Measurements from ENCODE around the gene FLT3LG.
A peak's percentile ranks its signal among the peaks of the same experiment; 100 is the strongest.

Gene FLT3LG, protein sequence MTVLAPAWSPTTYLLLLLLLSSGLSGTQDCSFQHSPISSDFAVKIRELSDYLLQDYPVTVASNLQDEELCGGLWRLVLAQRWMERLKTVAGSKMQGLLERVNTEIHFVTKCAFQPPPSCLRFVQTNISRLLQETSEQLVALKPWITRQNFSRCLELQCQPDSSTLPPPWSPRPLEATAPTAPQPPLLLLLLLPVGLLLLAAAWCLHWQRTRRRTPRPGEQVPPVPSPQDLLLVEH

GRCh38 chr19:49473868-49474541 is at the start of gene FLT3LG:
Gene FLT3LG, plus strand, starts transcription at chr19:49474215. Its CDS starts 425 bp downstream, at chr19:49474640.
- DNase-seq: peak; percentile 96

DNA sequence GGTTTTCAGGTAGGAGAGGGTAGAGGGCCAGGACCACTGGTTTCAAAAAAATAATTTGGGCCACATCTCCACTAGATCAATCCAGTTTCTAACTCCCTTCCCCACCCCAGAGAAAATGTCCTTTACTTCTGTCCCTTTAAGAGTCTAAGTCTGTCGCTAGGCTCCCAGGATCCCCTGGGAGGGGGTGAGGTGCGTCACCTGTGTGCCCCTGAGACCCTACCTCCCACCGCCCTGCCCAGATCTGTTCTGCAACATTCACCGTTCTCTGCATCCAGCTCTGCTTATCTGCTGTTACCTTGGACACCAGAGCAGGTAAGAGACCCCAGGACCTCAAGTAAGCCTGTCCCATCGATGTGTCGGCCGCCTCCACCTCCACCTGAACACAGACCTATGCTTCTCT is 48.8 kb upstream of the FLT3LG start, which contains the start of gene GFY:
Gene GFY (plus strand): TSS at position 211 of the 400 bp plus-strand sequence. CDS start 1,043 bp downstream, outside the sequence.
- no peak for DNase-seq

- no peak for DNase-seq
Observed at GRCh38 chr19:49425922-49426592, 48.0 kb upstream of the FLT3LG start.

GRCh38 chr19:49427339-49427738 is 46.7 kb upstream of the FLT3LG start:
- DNase-seq: no peak

- no peak for DNase-seq
Observed at GRCh38 chr19:49427855-49428546, 46.0 kb upstream of the FLT3LG start.

GRCh38 chr19:49428547-49429451 is 45.2 kb upstream of the FLT3LG start:
- no peak for DNase-seq

- no peak for DNase-seq
Observed at GRCh38 chr19:49430172-49430677, 43.8 kb upstream of the FLT3LG start.

GRCh38 chr19:49430678-49431329 is 43.2 kb upstream of the FLT3LG start:
- no peak for DNase-seq

DNA sequence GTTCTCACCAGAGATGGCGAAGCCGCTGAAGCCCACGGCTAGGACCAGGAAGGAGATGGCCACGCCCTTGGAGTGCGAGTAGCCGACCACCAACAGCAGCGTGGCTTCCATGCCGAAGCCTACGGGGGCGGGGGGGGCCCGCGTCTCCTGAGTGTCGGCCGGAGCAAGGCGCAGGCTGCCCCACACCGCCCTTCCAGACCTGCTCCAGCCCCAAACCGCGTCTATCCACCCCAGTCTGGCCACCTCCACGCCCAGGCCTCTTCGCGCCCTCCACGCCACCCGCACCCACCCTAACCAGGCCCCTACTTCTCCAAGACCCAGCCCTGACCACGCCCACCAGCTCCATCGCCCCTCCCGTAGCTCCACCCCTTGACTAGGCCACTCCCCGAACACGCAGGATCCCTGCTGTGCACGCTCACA is 42.7 kb upstream of the FLT3LG start:
- DNase-seq: no peak

DNA sequence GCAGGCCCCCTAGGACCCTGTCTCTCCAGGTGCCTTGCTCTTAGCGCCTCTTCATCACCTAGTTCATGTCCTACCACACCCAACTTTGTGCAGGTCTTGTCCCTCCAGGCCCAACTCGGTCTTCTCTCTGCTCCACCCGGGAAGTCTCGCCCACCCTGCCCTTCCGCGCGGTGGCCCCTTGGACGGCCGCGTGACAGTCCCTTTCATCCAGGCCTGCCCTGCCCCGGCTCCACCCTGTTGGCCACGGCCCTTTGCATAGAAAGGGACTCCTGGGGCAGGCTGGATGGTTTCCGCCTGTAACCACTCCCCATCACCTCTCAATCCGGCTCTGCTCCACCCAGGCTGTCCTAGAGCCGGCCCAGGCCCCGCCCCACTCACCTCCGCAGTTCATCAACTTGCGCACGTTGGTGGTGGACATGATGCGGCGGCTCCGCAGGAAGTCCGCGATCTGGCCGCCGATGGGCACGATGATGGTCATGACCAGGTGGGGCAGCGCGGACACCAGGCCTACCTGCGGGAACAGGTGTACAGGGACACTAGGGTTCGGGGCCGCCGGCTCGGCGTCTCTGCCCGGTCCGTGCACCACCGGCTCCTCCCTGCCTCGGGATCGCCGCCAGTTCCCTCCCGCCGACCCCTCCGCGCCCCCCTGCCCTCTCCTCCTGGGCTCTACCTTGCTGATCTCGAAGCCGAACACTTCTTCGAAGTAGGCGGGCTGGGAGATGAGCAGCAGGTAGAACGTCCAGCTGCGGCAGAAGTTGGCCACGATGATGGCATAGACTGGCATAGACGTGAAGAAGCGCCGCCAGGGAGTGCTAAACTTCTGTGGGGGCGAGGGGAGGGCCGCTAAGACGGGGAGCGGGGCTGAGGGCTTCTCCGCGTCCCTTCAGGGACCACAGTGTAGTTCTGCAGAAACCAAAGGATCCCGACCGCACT is 41.6 kb upstream of the FLT3LG start:
- DNase-seq: no peak

GRCh38 chr19:49433240-49433901 is 40.6 kb upstream of the FLT3LG start:
- no peak for DNase-seq

DNA sequence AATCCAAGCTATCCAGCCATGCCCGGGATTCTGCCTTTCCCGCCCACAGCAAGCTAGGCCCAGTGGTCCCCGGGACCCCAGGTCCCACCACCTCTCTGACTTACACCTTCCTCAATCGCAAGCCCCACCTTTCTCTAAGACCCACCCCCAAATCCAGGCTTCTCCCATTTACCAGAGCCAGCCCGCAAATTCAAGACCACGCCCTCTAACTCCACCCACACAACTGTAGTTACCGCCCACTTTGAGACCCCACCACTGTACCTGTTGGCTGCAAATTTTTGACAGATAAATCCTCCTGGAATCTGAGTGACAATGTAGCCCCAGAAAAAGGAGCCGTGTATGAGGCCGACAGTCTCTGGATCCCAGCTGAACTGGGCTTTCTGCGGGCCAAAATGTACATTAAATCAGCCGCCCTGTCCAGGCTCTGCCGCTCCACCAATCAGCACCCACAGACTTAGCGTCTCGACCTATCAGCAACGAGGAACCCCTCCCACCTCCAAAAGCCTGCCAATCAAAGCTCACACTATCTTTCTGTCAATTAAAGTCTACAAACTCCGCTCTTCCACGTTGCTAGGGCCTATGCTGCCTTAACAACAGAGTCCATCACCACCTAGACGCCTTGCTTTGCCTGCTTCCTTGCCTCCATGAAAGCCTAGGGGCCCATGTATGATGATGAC is 39.0 kb upstream of the FLT3LG start:
- no peak for DNase-seq

- no peak for DNase-seq
Observed at GRCh38 chr19:49435670-49436069, 38.3 kb upstream of the FLT3LG start.

DNA sequence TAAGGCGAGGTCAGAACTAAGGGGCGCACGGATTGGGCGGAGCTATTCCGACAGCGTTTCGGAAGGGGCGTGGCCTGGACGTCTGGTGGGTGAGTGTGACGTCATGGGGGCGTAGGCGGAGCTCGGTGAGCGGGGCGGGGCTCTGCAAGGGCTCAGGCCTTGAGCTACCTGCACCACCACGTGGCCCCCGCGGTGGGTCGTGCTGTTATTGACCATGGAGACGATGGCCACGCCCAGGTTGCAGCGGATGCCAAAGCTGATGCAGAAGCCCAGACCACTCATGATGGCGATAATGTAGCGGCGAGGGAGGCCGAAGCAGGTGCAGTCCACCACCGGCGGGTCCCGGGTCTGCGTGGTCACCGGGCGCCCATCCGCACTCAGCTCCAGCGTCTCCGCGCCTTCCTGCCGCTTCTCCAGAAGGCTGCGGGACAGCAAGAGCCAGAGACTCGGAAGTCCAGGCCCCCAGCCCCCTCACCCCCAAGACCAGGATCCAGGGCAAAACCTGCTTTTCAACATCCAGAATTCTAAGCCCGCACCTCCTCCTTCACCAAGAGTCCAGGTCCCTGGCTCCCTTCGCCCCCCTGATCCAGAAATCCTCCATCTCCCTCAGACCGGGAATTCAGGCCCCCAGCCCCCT is 37.5 kb upstream of the FLT3LG start:
- no peak for DNase-seq

DNA sequence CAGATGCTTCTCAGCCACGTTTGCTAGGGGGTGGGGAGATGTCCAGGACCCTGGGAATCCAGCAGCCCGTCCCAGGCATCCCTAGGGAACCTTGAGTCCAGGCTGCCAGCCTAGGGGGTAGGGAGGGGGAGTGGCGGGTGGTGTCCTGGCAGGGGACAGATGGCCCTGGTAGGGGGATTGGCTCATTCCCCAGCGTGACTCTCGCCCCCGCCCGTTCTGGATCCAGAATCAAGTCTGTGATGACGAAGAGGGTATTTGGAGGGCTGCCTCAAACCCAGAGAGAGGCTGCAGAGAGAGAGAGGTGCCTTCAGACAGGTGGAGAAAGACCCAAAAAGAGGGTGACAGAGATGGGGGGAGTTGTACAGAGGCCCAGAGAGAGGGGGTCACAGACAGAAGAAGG is 36.8 kb upstream of the FLT3LG start:
- no peak for DNase-seq

DNA sequence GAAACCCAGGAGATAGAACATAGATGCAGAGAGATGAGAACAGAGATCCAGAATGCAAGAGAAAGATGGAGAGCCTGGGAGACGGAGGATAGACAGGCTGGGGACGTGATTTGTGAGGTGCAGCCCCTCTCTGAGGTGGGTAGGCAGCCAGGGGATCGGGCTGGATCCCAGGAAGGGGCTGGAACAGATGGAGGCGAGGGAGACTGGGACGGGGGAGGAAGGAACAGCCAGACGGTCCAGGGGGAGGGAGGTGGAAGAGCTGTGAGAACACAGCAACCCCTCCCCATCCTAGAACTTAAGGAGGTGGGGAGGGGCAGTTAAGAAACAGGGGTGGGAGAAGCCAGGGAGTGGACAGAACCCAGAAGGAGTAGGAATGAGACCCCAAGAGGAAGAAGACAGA is 35.8 kb upstream of the FLT3LG start:
- DNase-seq: no peak

GRCh38 chr19:49439836-49440235 is 34.2 kb upstream of the FLT3LG start:
- DNase-seq: no peak

DNA sequence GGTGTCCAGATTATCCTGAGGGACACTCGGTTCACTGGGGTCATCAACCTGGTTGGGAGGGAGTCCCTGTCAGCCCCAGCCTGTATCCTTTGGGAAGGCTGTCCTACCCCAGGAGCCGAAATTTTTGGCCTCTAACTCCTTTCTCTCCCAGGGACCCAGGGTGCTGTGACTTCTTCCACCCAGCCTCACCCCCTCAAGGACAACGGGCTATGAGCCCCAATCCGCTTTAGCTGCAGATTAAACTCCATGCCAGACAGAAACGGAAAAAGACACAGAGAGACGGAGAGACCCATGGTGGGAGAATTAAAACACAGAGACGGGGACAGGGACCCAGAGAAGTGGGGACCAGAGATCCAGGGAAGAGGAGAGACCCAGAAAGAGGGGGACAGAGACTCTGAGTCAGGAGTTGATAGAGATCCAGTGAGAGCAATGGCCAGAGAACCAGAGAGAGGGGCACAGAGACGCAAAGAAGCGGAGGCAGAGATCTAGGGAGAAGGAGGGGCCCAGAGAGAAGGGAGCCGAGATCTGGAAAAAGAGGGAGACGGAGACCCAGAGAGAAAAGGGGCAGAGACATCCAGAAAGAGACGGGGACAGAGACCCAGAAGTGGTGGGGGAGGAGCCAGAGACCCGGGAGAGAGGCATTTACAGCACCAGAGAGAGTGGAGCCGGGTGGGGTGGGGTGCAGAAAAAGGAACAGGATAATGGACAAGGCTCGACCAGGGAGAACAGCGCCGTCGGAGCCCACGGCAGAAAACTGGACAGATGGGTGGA is 33.4 kb upstream of the FLT3LG start:
- no peak for DNase-seq

All from activated effector memory CD4-positive, alpha-beta T cell treated with Interleukin-2 at 50 U/mL for 16 hours (primary cell).